ENCODE results near the gene AAK1.
A peak's percentile ranks its signal among the peaks of the same experiment; 100 is the strongest.

The AAK1 gene

DNA sequence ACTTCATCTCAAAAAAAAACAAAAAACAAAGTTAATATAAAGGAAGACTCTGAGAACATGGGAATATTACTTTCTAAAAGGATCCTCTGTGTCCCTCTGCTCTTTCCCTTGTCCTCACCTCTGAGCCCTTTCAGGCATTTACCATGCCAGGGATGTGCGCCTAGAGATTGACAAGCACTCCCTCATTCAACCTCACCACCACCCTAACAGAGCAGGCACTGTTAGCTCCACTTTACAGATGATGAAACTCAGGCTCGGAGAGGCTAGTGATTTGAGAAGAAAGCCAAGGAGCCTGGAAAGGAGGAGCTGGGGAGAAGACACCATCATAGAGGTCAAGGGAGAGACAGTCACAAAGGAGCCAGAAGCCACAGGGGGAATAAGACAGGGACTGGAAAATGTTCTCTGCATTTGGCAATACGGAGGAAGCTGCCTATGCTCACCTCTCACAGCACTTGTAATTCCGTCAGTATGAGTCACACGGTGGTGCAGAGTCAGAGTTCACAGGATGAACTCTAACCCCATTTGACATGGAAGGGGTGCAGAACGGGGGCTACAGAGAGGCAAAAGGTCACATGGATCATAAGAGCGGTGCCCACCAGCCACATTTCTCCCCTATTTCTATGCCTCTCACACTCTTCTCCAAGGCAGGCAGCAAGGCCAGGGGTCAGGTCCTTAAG, 104.5 kb downstream of the AAK1 start:
- DNase-seq (ENCODE audit: low spot score): peak; percentile 30

DNA sequence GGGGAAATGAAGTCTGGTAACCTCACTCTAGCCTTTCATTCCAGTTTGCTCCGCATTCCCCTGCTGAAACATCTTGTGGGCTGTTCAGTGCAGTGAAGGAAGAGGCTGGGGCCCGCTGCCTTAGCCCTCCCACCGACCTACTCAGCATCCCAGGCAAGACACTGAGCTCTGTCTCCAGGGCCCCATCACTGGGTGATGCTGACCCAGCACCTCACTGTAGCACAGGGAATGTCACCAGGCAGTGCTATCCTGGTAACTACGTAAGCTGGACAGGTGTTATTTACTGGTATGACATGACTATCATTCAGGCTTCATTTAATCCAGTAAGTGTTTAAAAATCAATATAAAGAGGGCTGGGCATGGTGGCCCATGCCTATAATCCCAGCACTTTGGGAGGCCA, 105.3 kb downstream of the AAK1 start:
- no peak for DNase-seq (ENCODE audit: low spot score)

DNA sequence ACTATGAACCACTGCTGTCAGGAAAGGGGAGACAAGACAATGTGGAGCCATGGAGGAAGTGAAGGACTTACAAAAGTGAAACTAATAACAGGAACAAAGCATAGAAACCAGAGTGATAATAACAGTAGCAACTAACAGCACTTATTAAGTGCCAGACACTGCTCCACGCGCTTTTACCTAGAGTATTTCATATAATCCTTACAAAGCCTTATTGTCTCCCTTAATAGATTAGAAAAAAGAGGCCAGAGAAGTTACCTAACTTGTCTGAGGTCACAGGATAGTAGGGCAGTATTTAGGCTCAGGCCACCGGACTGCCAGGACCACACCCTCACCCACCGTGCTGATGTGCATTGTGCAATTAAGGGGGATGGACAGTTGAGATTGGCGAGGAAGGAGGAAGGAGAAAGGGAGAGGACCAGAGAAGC, 107.7 kb downstream of the AAK1 start:
- no peak for DNase-seq (ENCODE audit: low spot score)

DNA sequence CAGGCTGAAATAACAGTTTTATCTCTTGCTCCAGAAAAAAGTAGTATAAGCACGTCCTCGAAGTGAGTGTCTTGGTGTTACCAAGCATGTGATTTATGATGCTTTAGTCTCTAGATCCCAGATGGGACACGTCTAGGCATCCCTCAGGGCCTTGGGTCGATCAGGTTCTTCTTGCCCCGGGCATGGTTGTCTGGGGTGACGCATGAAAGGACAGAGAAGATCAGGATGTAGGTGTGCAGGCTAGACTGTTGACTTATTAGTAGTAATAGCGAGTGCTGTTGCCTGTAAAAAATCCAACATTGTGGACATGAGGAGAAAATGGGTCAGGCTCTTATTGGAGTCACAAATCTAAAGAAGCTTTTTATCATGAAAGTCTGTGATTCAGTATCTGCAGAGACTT, 112.4 kb downstream of the AAK1 start:
- DNase-seq (ENCODE audit: low spot score): no peak

DNA sequence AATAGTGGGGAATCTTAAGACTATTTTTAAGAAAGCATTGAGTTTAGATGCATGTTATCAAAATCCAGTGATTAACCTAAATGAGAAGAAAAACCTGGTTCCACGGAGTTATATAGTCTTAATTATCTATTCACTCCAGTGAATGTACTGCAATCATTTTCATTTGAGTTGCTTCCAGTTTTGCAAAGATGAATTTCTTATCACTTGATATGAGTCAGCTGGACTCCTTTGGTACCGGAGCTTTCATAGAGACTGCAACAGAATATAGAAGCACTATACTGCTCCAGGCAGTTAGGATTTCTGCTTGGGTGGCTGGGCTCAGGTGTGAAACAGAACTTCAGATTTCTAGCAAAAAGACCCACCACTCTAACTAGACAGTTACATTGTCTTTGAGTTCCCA, 114.1 kb downstream of the AAK1 start:
- no peak for DNase-seq (ENCODE audit: low spot score)

DNA sequence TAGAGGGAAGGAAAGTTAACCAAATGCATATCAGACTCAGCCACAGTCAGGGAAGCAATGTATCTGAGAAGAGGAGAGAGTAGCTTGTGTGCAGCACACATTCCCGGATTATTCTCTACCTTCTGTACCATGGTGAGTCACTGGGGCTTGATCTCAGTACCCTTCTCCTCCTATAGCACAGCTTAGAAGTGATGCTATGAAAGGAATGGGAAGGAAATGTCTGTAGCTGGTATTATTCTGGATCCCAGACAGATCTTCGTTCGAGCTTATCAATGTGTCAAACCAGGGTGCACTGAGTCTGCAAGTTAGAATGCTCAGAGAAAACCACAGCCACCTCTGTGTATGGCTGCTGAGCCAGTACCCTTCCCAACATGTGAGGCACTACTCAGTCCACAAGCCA, 118.3 kb downstream of the AAK1 start:
- DNase-seq (ENCODE audit: low spot score): no peak

DNA sequence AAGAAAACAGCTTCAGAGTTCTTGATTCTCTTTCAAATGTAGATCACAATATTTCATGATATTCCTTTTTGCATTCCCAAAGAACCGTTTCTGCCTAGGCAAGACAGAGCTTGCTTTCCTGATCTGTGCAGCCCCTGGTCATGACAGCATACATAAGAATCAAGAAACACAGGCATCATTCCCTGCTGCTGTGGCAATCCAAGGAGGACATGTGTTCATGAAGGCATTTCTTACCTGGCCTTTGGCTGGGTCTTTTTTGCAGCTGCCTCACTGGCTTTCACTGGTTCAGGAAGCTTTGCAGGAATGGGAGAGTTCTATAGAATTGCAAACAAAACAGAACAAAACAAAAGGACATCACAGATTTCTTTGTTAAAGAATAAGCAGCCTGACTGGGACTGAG, 118.7 kb downstream of the AAK1 start:
- no peak for DNase-seq (ENCODE audit: low spot score)

DNA sequence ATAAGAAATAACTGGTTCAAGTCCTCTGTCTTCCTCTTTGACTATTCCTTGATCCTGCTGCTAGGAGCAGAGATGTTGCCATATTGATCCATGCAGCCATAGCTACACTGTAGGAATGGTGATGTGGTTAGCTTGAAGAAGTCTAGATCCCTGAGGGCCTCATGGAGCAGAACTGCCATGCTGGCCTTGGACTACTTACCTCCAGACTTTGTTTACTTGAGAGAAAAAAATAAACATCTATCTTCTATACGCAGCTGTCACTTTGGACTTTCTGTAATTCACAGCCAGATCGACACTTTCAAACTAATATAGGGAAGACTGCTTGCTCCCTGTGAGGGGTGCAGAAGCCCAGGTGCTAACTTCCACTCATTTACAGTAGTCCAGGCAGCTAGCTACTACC, 121.8 kb downstream of the AAK1 start:
- no peak for DNase-seq (ENCODE audit: low spot score)

DNA sequence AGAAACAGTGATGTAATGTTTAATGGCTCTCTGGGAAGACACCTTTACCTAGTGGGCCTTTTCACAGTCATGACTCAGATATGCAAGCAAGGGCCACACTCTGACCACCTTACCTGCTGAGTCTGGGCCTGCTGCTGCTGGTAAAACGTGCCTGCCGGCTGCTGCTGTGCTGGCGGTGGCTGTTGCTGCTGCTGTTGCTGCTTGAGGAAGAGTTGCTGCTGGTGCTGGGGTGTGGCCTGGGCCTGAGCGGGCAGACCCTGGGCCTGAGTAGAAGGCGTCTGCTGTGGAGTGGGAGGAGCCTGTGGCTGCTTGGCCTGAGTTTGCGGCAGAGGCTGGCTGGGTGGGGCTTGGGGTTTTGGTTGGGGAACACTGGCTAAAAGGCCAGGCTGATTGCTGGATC, 124.7 kb downstream of the AAK1 start:
- DNase-seq (ENCODE audit: low spot score): peak; percentile 26

DNA sequence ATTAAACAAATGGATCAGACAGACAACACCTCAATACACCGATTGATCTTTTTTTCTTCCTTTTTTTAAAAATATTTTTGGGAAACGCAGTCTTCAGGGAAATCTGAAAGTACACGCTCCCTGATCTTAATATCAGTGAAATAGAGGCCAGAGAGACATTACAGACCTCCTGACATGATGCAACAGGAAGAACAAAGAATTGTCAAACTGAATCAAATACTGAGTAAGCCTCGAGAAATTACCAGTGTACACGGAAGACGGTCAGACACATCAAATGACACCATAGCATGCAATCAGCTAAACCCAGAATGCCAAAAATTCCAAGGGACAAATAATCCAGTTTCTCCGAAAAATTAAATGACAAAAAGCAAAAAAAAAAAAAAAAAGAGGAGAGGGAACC, 126.1 kb downstream of the AAK1 start:
- DNase-seq (ENCODE audit: low spot score): no peak

DNA sequence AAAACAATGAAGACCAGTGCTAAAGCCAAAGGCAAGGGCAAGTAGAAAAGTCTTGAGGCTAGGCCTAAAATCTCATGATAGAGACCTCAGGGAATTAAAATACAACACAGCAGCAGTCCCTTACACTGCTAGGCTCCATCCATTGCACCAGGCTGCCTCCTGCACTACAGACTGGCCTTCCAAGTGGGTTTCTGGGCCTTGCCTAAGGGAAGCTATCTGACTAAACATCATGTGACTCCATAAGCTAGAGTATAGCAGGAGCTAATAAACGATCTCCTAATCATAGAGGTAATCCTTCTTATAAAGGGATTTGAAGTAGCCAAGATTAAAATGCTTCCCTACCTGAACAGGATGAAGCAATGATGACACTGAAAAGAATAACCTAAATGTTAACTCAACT, 128.7 kb downstream of the AAK1 start:
- DNase-seq (ENCODE audit: low spot score): no peak

DNA sequence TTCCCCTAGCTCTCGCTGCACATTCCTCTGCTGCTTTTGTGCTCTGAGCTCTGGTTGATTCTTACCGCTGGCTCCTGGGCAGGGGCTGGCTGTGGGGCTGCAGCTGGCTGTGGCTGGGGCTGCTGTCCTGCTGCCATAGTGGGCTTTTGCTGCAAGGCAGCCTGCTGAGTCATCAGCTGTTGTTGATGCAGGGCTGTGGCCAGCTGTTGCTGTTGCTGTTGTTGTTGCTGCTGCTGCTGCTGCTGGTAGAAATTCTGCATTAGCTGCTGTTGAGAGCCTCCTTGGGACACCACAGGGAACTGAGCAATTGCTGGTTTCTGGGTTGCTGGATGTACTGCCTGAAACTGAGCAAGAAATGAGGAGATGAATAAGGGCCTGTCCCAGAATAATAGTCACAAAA, 129.1 kb downstream of the AAK1 start:
- DNase-seq (ENCODE audit: low spot score): no peak

DNA sequence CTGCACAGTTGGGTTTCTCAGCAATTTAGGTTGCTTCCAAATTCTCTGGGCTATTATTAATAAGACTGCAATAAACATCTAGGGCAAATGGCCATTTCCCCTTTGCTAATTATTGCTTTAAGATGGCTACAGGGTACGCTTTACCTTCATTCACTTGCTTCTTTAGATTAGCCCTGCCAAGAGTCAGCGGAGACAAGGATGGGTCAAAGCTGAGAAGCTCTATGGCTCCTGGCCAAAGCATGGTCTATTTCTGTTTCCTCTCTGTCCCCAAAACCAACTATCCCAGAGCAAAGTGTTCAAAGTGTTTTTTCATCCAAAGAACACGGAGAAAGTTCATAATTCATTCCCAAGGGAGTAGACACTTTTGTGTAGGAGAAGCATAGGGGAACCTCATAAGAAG, 131.1 kb downstream of the AAK1 start:
- no peak for DNase-seq (ENCODE audit: low spot score)

DNA sequence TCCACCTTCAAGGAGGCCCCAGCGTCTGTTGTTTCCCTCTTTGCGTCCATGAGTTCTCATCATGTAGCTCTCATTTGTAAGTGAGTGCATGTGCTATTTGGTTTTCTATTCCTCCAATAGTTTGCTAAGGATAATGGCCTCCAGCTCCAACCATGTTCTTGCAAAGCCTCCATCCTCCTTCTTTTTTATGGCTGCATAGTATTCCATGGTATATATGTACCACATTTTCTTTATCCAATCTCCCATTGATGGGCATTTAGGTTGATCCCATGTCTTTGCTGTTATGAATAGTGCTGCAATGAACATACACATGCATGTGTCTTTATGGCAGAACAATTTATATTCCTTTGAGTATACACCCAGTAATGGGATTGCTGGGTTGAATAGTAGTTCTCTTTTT, 133.3 kb downstream of the AAK1 start:
- no peak for DNase-seq (ENCODE audit: low spot score)

DNA sequence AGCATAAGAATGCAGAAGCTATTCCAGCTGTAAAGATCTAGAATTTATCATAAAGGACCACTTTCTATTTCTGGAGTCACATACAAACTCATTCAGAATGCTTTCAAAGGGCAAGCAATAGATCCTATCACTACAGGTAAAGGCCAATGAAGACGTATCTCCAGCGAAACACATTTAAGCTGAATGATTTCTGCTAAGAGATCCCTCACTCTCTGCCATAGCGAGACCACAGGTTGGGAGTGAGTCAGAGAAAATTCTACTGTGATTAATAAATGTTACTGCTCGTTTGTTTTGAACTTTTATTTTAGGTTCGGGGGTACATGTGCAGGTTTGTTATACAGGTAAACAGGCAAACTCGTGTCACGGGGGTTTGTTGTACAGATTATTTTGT, 133.8 kb downstream of the AAK1 start:
- no peak for DNase-seq (ENCODE audit: low spot score)

DNA sequence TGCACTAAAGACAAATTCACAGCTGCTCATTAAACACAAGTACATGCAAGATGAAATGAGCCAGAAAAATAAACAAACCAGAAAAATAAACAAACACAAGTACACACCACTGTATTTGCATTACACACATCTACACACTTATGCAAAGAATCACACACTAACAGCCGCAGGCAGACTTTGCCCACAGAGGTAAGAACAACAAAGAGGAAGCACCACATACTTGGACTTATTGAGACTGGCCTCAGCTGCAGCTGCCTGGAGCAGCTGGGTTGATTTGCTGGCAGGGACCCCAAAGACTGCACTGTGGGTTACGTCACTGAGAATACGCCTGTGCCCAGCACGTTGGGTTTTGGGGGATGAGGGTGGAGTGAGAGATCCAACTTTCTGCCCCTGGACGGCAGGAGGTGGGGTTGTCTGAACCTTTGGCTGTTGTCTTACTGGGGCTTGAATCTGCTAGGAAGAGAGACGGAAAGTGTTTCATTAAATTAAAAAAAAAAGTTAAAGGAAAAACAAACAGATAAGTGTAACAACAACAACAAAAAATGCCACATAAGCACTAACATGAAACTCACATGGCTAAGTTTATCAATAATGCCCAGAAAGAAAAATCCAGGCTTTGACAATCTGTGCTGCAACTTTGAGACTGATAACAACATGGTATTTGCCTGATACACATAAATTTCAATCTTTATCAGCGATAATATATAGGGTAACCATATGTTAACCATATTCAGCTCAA, 134.4 kb downstream of the AAK1 start:
- no peak for DNase-seq (ENCODE audit: low spot score)

DNA sequence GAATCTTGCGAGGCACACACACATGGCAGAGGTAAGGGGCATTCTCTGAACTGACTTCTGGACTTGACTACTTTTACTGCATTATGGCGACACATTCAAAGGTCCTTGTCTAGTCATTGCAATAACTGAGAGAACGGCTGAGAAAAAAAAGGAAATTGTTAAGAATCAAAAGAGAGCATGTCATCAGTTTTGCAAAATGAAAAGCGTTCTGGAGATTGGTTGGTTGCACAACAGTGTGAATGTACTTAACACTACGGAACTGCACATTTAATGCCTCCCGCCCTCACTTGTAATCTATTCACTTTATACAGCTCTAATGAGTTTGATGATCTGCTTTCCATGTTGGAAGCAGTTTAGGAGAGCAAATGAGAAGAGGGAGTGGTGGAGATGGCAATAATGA, 137.8 kb downstream of the AAK1 start:
- DNase-seq (ENCODE audit: low spot score): no peak

DNA sequence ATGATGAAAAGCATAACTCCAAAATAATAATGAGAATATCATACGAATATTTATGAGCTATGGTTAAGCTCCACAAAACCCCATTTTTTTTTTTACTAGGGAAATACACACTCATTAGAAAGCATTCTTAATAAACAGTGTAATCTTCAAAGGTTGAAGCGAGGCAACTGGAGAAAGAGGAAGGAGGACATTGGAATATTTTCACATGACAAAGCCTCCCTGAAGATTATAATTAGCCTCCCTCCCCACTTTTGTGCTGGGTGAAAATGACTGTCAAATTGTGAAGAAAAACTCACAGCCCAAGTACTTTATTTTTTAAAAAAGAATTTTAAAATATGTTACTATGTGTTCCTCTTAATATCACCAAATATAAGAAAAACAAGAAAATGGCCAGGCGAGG, 142.2 kb downstream of the AAK1 start:
- no peak for DNase-seq (ENCODE audit: low spot score)

DNA sequence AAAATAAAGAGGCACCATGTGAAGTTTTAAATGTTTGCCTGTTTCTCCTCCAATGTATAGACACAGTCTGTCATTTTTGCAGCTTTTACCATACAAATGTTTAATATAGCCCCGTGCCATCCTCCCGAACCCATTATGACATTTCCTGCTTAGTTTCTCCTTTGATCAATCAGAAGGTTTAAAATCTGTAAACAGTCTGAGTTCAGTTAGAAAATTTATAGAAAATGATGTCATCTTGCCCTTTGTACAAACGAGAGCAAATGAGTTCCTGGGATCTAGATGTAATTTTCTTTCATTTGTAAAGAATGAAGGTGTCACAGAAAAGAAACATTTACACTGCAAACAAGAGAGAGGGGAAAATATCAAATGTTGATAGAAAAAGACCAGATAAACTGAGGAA, 143.6 kb downstream of the AAK1 start:
- DNase-seq (ENCODE audit: low spot score): no peak

DNA sequence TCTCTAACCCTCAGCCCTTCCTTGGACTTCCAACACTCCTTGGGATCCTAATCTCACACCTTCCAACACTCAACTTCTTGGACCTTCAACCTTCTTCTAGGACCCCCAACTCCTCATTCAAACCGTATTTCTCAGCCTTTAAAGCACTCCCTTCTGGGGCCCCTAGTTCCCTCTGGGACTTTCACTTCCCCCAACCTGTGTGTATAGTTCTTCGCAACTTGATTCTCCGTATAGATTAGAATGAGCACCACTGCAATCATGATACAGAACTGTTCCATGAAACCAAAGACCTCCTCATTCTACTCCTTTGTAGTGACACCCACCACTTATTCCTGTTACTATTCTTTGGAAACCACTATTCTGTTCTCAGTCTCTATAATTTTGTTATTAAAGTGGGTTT, 144.3 kb downstream of the AAK1 start:
- no peak for DNase-seq (ENCODE audit: low spot score)

DNA sequence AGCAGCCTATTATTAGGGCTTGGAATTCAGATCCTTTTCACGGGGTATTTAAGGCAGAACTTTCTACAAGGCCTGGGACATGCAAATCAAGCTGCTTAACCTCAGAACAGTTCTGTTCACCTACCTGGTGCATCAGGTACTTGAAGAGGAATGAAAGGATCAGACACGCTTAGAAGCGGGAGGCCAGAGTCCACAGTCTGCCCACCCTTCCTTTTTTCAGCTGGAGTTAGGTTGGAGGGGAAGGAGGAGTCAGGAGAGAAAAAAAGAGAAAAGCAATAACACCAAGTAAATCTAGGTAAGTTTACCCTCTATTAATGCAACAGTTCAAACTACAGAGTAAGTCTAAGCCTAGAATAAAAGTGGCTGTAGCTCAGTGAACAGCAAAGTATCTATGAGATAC, 147.7 kb downstream of the AAK1 start:
- no peak for DNase-seq (ENCODE audit: low spot score)

DNA sequence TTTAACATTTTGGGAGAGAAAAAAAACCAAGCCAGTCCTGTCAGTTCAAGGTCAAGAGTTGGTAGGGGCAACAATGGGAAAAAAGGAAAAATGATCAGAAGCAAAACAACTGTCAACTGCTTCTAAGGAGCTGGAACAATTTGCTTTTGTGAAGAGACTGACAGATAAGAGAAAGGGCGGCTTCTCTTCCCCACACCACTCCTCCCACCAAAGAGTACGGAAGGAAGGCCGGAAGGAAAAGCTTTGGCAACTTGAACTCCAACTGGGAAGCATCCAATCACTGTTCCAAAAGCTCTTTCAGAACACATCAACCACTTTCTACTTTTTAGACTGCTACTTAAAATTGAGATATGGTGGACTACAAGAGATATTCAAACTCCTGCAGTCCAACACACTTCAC, 148.5 kb downstream of the AAK1 start:
- no peak for DNase-seq (ENCODE audit: low spot score)

DNA sequence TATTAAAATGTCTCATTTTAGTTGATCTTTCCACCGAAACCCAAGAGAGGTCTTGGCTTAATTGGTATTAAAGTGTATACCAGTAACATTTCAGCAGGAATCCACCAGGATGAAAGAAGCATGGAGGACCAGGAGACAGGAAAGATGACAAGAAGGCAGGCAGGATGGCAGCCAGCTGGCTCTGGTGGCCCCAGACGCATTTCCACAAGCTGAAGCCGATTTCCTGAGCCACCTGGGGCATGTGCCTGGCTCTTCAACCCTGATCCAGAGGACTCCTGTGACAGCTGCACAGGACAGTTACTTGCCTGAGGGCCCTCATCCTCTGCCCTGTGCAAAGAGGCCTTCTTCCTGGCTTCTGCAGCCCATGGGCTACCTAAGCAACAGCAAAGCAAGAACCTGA, 149.4 kb downstream of the AAK1 start:
- DNase-seq (ENCODE audit: low spot score): no peak

DNA sequence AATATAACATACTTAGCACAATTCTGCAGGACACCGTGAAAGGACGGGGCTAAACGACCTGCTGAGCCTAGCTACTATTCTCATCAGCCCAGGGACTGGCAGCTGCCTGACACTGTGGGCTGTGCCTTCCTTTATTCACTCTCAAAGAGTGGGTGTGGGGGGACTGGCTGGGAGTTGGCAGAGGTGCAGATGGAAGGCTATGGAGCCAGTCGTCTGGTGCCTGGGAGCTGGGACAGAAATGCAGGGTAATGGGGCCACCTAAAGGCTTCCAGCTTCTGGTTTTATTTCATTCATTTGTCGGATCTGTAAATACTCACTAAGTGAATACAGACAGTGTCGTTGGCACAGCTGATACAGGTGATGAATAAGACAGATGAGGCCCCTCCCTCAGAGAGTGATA, 150.3 kb downstream of the AAK1 start:
- no peak for DNase-seq (ENCODE audit: low spot score)
